Dermis blood vessel endothelial cell (primary cell): Measurements from ENCODE around the gene FLRT1. TPM values are rescaled to one million over a fixed set of nuclear protein-coding genes. Genes with fewer than 3 reads are reported as not detected.

Source experiments
- DNase-seq: peaks from one replicate; pipeline ENCODE4 v3.0.0; 2010
- total RNA-seq: library from RNA; depleted of rRNA; stranded (reverse); fragments of >200 nt; gene quantifications from 2 replicates; pipeline ENCODE4 v1.2.3, GENCODE V29; 2014

The FLRT1 gene
- total RNA-seq, 1 donor from 2014 or later, result not detected

- DNase-seq, result no peak
Measured at GRCh38 chr11:64048042-64048854, 12.5 kb downstream of the FLRT1 start.

- DNase-seq, result no peak
Measured at GRCh38 chr11:64049509-64049908, 13.8 kb downstream of the FLRT1 start.

GRCh38 chr11:64051297-64051696 lies 15.6 kb downstream of the FLRT1 start:
- no peak for DNase-seq

- no peak for DNase-seq
Measured at GRCh38 chr11:64052436-64052835, 16.7 kb downstream of the FLRT1 start.

- DNase-seq, result no peak
Measured at GRCh38 chr11:64052938-64053622, 17.3 kb downstream of the FLRT1 start.

- no peak for DNase-seq
Measured at GRCh38 chr11:64053699-64054098, 18.0 kb downstream of the FLRT1 start.

GRCh38 chr11:64055077-64055476 lies 19.3 kb downstream of the FLRT1 start:
- no peak for DNase-seq

GRCh38 chr11:64056213-64056785 lies 20.6 kb downstream of the FLRT1 start:
- DNase-seq, result no peak

- no peak for DNase-seq
Measured at GRCh38 chr11:64056861-64057260, 21.1 kb downstream of the FLRT1 start.

- DNase-seq, result no peak
Measured at GRCh38 chr11:64057890-64058289, 22.2 kb downstream of the FLRT1 start.

GRCh38 chr11:64058494-64058893 lies 22.8 kb downstream of the FLRT1 start:
- DNase-seq, result peak; percentile 31

- DNase-seq, result no peak
Measured at GRCh38 chr11:64059339-64060140, 23.8 kb downstream of the FLRT1 start.

- DNase-seq, result no peak
Measured at GRCh38 chr11:64060263-64060860, 24.6 kb downstream of the FLRT1 start.

- peak; percentile 54 for DNase-seq
Measured at GRCh38 chr11:64060861-64061444, 25.2 kb downstream of the FLRT1 start.

GRCh38 chr11:64062185-64063039 lies 26.7 kb downstream of the FLRT1 start:
- DNase-seq, result no peak

GRCh38 chr11:64063777-64064176 lies 28.0 kb downstream of the FLRT1 start:
- no peak for DNase-seq

- DNase-seq, result no peak
Measured at GRCh38 chr11:64064374-64065140, 28.8 kb downstream of the FLRT1 start.

GRCh38 chr11:64065141-64065465 lies 29.4 kb downstream of the FLRT1 start:
- DNase-seq, result no peak

GRCh38 chr11:64065712-64066111 lies 30.0 kb downstream of the FLRT1 start:
- no peak for DNase-seq

- DNase-seq, result no peak
Measured at GRCh38 chr11:64067230-64067993, 31.7 kb downstream of the FLRT1 start.
